Hepatocyte (in vitro differentiated cells): Measurements from ENCODE around the gene TRIM8.

Experiments
- EZH2 ChIP-seq: fragments of 200-600 bp; sonication (generic); IDR thresholded peaks from 2 replicates; pipeline ENCODE4 v1.6.1; 2016; ENCODE audit warnings: antibody characterized with exemption, mild to moderate bottlenecking, borderline replicate concordance
- TF ChIP-seq, protein P1 (sequence below): fragments of 200-600 bp; sonication (generic); IDR thresholded peaks from 2 replicates; pipeline ENCODE4 v1.5.1; 2016; ENCODE audit warnings: antibody characterized with exemption, mild to moderate bottlenecking; ENCODE audit not compliant: poor library complexity

DNA sequence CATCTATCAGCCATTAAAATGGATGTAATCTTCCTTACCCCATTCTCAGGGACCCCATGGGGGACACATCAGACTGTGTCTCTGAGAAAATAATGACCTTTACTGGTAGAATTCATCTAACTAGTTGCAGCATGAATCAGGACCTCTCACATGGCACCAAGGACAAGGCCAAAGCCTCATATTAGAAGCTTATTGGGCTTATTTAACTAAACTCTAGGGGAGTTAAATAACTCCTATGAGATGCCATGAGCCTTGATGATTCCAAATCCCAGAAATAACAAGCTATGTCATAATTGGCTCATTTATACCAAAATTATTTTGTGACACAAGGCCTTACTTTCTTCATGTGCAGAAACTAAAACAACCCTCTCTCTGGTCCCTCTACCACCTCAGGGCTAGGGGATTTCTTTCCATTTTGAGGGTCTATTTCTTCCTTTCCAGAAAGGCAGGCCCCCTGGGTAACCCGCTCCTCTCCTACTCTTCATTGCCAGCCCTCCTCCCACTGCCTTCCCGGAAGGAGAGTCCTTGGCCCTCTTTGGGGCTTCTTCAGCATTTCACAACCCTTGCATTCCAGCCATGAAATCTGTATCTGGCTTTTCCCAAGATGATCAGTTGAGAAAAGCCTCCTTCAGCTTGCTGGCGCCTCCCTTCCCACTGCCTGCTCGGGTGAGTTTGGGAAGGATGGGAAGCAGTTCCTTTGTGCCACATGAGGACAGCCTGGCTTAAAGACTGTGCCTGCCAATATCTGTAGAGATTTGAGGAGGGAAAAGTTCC is 41.8 kb upstream of the TRIM8 start:
- TF ChIP-seq, protein P1, sequence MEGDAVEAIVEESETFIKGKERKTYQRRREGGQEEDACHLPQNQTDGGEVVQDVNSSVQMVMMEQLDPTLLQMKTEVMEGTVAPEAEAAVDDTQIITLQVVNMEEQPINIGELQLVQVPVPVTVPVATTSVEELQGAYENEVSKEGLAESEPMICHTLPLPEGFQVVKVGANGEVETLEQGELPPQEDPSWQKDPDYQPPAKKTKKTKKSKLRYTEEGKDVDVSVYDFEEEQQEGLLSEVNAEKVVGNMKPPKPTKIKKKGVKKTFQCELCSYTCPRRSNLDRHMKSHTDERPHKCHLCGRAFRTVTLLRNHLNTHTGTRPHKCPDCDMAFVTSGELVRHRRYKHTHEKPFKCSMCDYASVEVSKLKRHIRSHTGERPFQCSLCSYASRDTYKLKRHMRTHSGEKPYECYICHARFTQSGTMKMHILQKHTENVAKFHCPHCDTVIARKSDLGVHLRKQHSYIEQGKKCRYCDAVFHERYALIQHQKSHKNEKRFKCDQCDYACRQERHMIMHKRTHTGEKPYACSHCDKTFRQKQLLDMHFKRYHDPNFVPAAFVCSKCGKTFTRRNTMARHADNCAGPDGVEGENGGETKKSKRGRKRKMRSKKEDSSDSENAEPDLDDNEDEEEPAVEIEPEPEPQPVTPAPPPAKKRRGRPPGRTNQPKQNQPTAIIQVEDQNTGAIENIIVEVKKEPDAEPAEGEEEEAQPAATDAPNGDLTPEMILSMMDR, result no peak
- no peak for TF ChIP-seq EZH2
